ENCODE data around the gene AASDH. TPM values are rescaled to one million over a fixed set of nuclear protein-coding genes. Genes with fewer than 3 reads are reported as not detected.

Gene AASDH
- total RNA-seq, 1 donor from 2014 or later, result 12.6 TPM

- DNase-seq (ENCODE audit: low read depth, low spot score), result no peak
- Mint-ChIP-seq H3K27me3 (ENCODE audit: low read depth) (no peaks in the 10 kb centered on the region), H3K36me3 (ENCODE audit: low read depth) (peaks cover 12% of the 10 kb centered on the region), H3K27ac (ENCODE audit: unreplicated experiment) (no peak overlapping the region), H3K9me3 (peaks cover 2% of the 10 kb centered on the region), H3K4me1 (no peaks in the 10 kb centered on the region), H3K4me3 (no peak overlapping the region)
- TF ChIP-seq CTCF (conservative IDR thresholded peaks at IDR 0.05), result no peak
Observed at GRCh38 chr4:56345458-56345857, 41.8 kb downstream of the AASDH start.

- no peak for DNase-seq (ENCODE audit: low read depth, low spot score)
- H3K36me3 Mint-ChIP-seq (ENCODE audit: low read depth), result peaks cover 19% of the 10 kb centered on the region
- no peak overlapping the region for H3K27ac Mint-ChIP-seq (ENCODE audit: unreplicated experiment)
- H3K9me3 Mint-ChIP-seq, result peaks cover 2% of the 10 kb centered on the region
- H3K27me3 Mint-ChIP-seq (ENCODE audit: low read depth), result no peaks in the 10 kb centered on the region
- H3K4me1 Mint-ChIP-seq, result no peaks in the 10 kb centered on the region
- no peak overlapping the region for H3K4me3 Mint-ChIP-seq
- no peak for TF ChIP-seq CTCF (conservative IDR thresholded peaks at IDR 0.05)
Observed at GRCh38 chr4:56342746-56343145, 44.5 kb downstream of the AASDH start.

- H3K4me3 Mint-ChIP-seq, result no peak overlapping the region
- H3K27me3 Mint-ChIP-seq (ENCODE audit: low read depth), result no peaks in the 10 kb centered on the region
- peaks cover 21% of the 10 kb centered on the region for H3K36me3 Mint-ChIP-seq (ENCODE audit: low read depth)
- no peak for DNase-seq (ENCODE audit: low read depth, low spot score)
- H3K27ac Mint-ChIP-seq (ENCODE audit: unreplicated experiment), result no peak overlapping the region
- peaks cover 5% of the 10 kb centered on the region for H3K9me3 Mint-ChIP-seq
- no peak for TF ChIP-seq CTCF (conservative IDR thresholded peaks at IDR 0.05)
- H3K4me1 Mint-ChIP-seq, result peaks cover 10% of the 10 kb centered on the region
Observed at GRCh38 chr4:56330691-56331090, 56.6 kb downstream of the AASDH start.

- peaks cover 2% of the 10 kb centered on the region for H3K9me3 Mint-ChIP-seq
- peak overlapping the region; percentile 62 for H3K27ac Mint-ChIP-seq (ENCODE audit: unreplicated experiment)
- peaks cover 14% of the 10 kb centered on the region for H3K36me3 Mint-ChIP-seq (ENCODE audit: low read depth)
- peak overlapping the region; percentile 31 for H3K4me3 Mint-ChIP-seq
- no peaks in the 10 kb centered on the region for H3K27me3 Mint-ChIP-seq (ENCODE audit: low read depth)
- H3K4me1 Mint-ChIP-seq, result peaks cover 10% of the 10 kb centered on the region
- no peak for DNase-seq (ENCODE audit: low read depth, low spot score)
- no peak for TF ChIP-seq CTCF (conservative IDR thresholded peaks at IDR 0.05)
Observed at GRCh38 chr4:56326363-56326762, 60.9 kb downstream of the AASDH start.

GRCh38 chr4:56324011-56324610 is 63.2 kb downstream of the AASDH start:
- H3K27ac Mint-ChIP-seq (ENCODE audit: unreplicated experiment), result no peak overlapping the region
- no peak for TF ChIP-seq CTCF (conservative IDR thresholded peaks at IDR 0.05)
- no peak for DNase-seq (ENCODE audit: low read depth, low spot score)

More at GRCh38 chr4:56324011-56324610, 63.2 kb downstream of the AASDH start:
- Mint-ChIP-seq H3K4me3 (no peak overlapping the region), H3K27me3 (ENCODE audit: low read depth) (no peaks in the 10 kb centered on the region), H3K9me3 (peaks cover 2% of the 10 kb centered on the region), H3K36me3 (ENCODE audit: low read depth) (peaks cover 10% of the 10 kb centered on the region), H3K4me1 (peaks cover 7% of the 10 kb centered on the region)

All from neural crest cell (in vitro differentiated cells).